GM12878 (cell line): ENCODE results near the gene SLC36A4. TPM values are rescaled to one million over a fixed set of nuclear protein-coding genes. Genes with fewer than 3 reads are reported as not detected.

Source experiments
- ATAC-seq: fragments of 200-7000 bp; cut with Tn5 transposase; 3 replicates; pipeline ENCODE4 v1.9.1; 2020; ENCODE audit warnings: mild to moderate bottlenecking, moderate library complexity
- BruUV-seq: library from RNA; stranded (reverse); fragments of 400-500 nt; replicated peaks from 2 replicates; lab custom pipeline; 2021; lab: Mats Ljungman, UMichigan
- CTCF ChIA-PET: fragments of 300-600 bp; sonication (Branson Sonifier 250); formaldehyde crosslinking; extraction: SDS; loops from one replicate; lab custom pipeline; 2021; ENCODE audit warnings: inconsistent platforms; lab: Yijun Ruan, JAX
- POLR2A ChIA-PET: fragments of 350-600 bp; formaldehyde crosslinking; extraction: SDS; loops from one replicate; lab custom pipeline; 2021; ENCODE audit warnings: inconsistent platforms; lab: Charles Lee
- RAD21 ChIA-PET: fragments of 300-600 bp; sonication (Branson Sonifier 250); formaldehyde crosslinking; loops from one replicate; lab custom pipeline; 2023; ENCODE audit warnings: antibody characterized with exemption; ENCODE audit not compliant: unreplicated experiment; lab: Charles Lee
- SMC1A ChIA-PET: fragments of 300-600 bp; sonication (Branson Sonifier 250); formaldehyde crosslinking; loops from one replicate; lab custom pipeline; 2023; ENCODE audit not compliant: unreplicated experiment, uncharacterized antibody; lab: Charles Lee
- DNase-seq: peaks from one replicate; pipeline ENCODE4 v3.0.0-alpha.2; 2011; ENCODE audit warnings: low read depth, low spot score
- FAIRE-seq: peaks from 3 replicates; lab custom pipeline; 2011; peaks lifted over from hg19 to GRCh38; lab: Jason Lieb, UNC
- H2AFZ ChIP-seq: 2 replicates; pipeline ENCODE4 v1.6.0; 2011; ENCODE audit warnings: low read depth, low read length, control low read depth; ENCODE audit not compliant: control insufficient read depth
- H3K27ac ChIP-seq: 2 replicates; pipeline ENCODE4 v1.5.1; 2011; ENCODE audit warnings: control low read depth; ENCODE audit not compliant: control insufficient read depth, insufficient read depth
- H3K27me3 ChIP-seq, 2 experiments: replicated peaks in 1 of 2; 2 replicates each; pipeline versions ENCODE4 v1.6.0 to v1.6.1; 2011; ENCODE audit warnings: low read length in 1 of 2; ENCODE audit not compliant: control insufficient read depth in 2 of 2, insufficient read depth in 2 of 2
- H3K36me3 ChIP-seq, 2 experiments: 2 replicates each; pipeline ENCODE4 v1.5.1; 2011; ENCODE audit warnings: low read length in 1 of 2; ENCODE audit not compliant: control insufficient read depth in 2 of 2, insufficient read depth in 2 of 2
- H3K4me1 ChIP-seq: 2 replicates; pipeline ENCODE4 v1.6.1; 2011; ENCODE audit warnings: mild to moderate bottlenecking, low read length, moderate library complexity, mixed read lengths; ENCODE audit not compliant: control insufficient read depth, insufficient read depth
- H3K4me2 ChIP-seq: 2 replicates; pipeline ENCODE4 v1.6.0; 2011; ENCODE audit warnings: control low read depth; ENCODE audit not compliant: control insufficient read depth, insufficient read depth
- H3K4me3 ChIP-seq: fragments of 200-600 bp; sonication (generic); 2 replicates; pipeline ENCODE4 v1.5.1; 2016
- H3K79me2 ChIP-seq: 2 replicates; pipeline ENCODE4 v1.6.0; 2011; ENCODE audit warnings: low read length; ENCODE audit not compliant: control insufficient read depth, insufficient read depth
- H3K9ac ChIP-seq: 2 replicates; pipeline ENCODE4 v1.8.0; 2011; ENCODE audit warnings: low read length, control low read depth, mixed read lengths; ENCODE audit not compliant: control insufficient read depth, insufficient read depth
- H3K9me3 ChIP-seq: replicated peaks from 3 replicates; pipeline ENCODE4 v1.5.1; 2011; ENCODE audit warnings: mild to moderate bottlenecking, low read length; ENCODE audit not compliant: control insufficient read depth, insufficient read depth
- H4K20me1 ChIP-seq: 2 replicates; pipeline ENCODE4 v1.6.0; 2011; ENCODE audit not compliant: control insufficient read depth, insufficient read depth
- BACH1 ChIP-seq: fragments of 450-650 bp; IDR thresholded peaks from 2 replicates; pipeline ENCODE4 v1.6.1; 2017; ENCODE audit warnings: mild to moderate bottlenecking, borderline replicate concordance
- CTCF ChIP-seq, 3 experiments: IDR thresholded peaks in 2 of 3; conservative IDR thresholded peaks in 1 of 3; 2 replicates each; pipeline ENCODE4 v1.5.1; 2011; ENCODE audit warnings: low read depth in 3 of 3, low read length in 3 of 3, mild to moderate bottlenecking in 3 of 3, control low read depth in 2 of 3, moderate library complexity in 2 of 3, inconsistent platforms in 1 of 3, mixed read lengths in 1 of 3; ENCODE audit not compliant: control insufficient read depth in 2 of 3, insufficient read depth in 1 of 3; ENCODE audit errors: extremely low read depth in 1 of 3
- EGR1 ChIP-seq, 2 experiments: IDR thresholded peaks; 1 replicate in 1 of 2; 2 replicates in 1 of 2; pipeline ENCODE4 v1.6.1; 2011 to 2012; ENCODE audit warnings: low read depth in 2 of 2, low read length in 2 of 2, borderline replicate concordance in 1 of 2, mild to moderate bottlenecking in 1 of 2, moderate library complexity in 1 of 2
- IKZF2 ChIP-seq, 2 experiments: fragments of 450-650 bp; IDR thresholded peaks; 2 replicates each; pipeline ENCODE4 v1.6.1; 2017; ENCODE audit warnings: mild to moderate bottlenecking in 2 of 2, moderate library complexity in 2 of 2
- KDM1A ChIP-seq: fragments of 200-600 bp; sonication (generic); IDR thresholded peaks from 2 replicates; pipeline ENCODE4 v1.6.1; 2016; ENCODE audit warnings: borderline replicate concordance
- MAX ChIP-seq: IDR thresholded peaks from 2 replicates; pipeline ENCODE4 v1.6.1; 2012; ENCODE audit warnings: low read depth, low read length, improper control_type of control experiment
- MTA3 ChIP-seq: IDR thresholded peaks from 2 replicates; pipeline ENCODE4 v1.6.1; 2012; ENCODE audit warnings: low read length, inconsistent platforms, borderline replicate concordance
- RCOR1 ChIP-seq: conservative IDR thresholded peaks from 2 replicates; pipeline ENCODE4 v1.6.1; 2012; ENCODE audit warnings: low read depth, low read length, improper control_type of control experiment
- SRF ChIP-seq, 2 experiments: IDR thresholded peaks; 2 replicates each; pipeline ENCODE4 v1.6.1; 2011; ENCODE audit warnings: low read depth in 2 of 2, low read length in 2 of 2, mild to moderate bottlenecking in 1 of 2, moderate library complexity in 1 of 2
- TCF3 ChIP-seq: IDR thresholded peaks from 2 replicates; pipeline ENCODE4 v1.6.1; 2012; ENCODE audit warnings: low read depth, mild to moderate bottlenecking, low read length, borderline replicate concordance; ENCODE audit not compliant: insufficient read depth
- YY1 ChIP-seq: IDR thresholded peaks from 2 replicates; pipeline ENCODE4 v1.6.1; 2011; ENCODE audit warnings: low read depth, mild to moderate bottlenecking, low read length
- ZNF217 ChIP-seq: fragments of 450-650 bp; IDR thresholded peaks from 2 replicates; pipeline ENCODE4 v1.6.1; 2017; ENCODE audit warnings: antibody characterized with exemption, mild to moderate bottlenecking
- ZZZ3 ChIP-seq: IDR thresholded peaks from 2 replicates; pipeline ENCODE4 v1.6.1; 2011; ENCODE audit warnings: low read depth; ENCODE audit not compliant: control insufficient read depth, insufficient read length
- WGBS: methylation state at CpG from one replicate; pipeline ENCODE4 v1.1.6; 2016; ENCODE audit warnings: low lambda C conversion rate; ENCODE audit not compliant: insufficient replicate concordance, insufficient coverage; ENCODE audit errors: missing lambda C conversion rate; 5-methylcytosine and 5-hydroxymethylcytosine counted together
- in situ Hi-C: fragments of 300-500 bp; cut with MboI; formaldehyde crosslinking; loops from 9 replicates; pipeline ENCODE4 v1.14.3; 2018; ENCODE audit warnings: mixed read lengths
- intact Hi-C: fragments of 100-400 bp; cut with micrococcal nuclease; formaldehyde crosslinking; loops from one replicate; pipeline ENCODE4 v1.14.2; 2022; ENCODE audit not compliant: unreplicated experiment
- polyA plus RNA-seq, 11 experiments: library from polyadenylated mRNA; depleted of rRNA in 4 of 11; unstranded in 6 of 11; stranded (reverse) in 5 of 11; fragments of >200 nt; fragmentation: Nextera tagmentation in 4 of 11; fragmentation: Illumina TruSeq in 1 of 11; extraction: Ambion mirVana in 4 of 11; extraction: Trizol in 1 of 11; gene quantifications; 1 replicate in 1 of 11; 2 replicates in 10 of 11; pipeline versions ENCODE4 v1.2.1 to v1.2.3, GENCODE V29; 2011 to 2016; ENCODE audit warnings: inconsistent platforms in 2 of 11, missing spikeins in 2 of 11, low read depth in 1 of 11
- total RNA-seq, 4 experiments: library from RNA; depleted of rRNA in 3 of 4; stranded (reverse); fragments of >200 nt in 3 of 4; fragmentation: Illumina TruSeq in 1 of 4; extraction: Trizol in 1 of 4; gene quantifications; 2 replicates each; pipeline versions ENCODE4 v1.2.1 to v1.2.3, GENCODE V29; 2013 to 2021

Gene SLC36A4
- total and polyA plus RNA-seq, 10 of the 15 experiments (the other 5 are each of a cell fraction or from before 2014, with no cell fraction given): 1.4 to 12.5 (median 5.2) TPM

GRCh38 chr11:93208663-93209270, 11.0 kb upstream of the SLC36A4 start:
- Histone ChIP-seq H3K9ac (no peak overlapping the region), H3K27ac (no peak overlapping the region), H3K9me3 (no peaks in the 10 kb centered on the region; the same call in 2 of the 3 replicates), H3K4me3 (no peak overlapping the region), H3K79me2 (no peaks in the 10 kb centered on the region), H2AFZ (no peak overlapping the region)
- RAD21 ChIA-PET: no interaction called here
- intact Hi-C loops (no loop called here), in situ Hi-C loops (no loop called here)
- POLR2A ChIA-PET: no interaction called here
- no peak for ATAC-seq
- FAIRE-seq: no peak
- TF ChIP-seq KDM1A: no peak
- TF ChIP-seq BACH1: no peak
- no peak for TF ChIP-seq TCF3
- no peak for TF ChIP-seq MAX
- TF ChIP-seq, all 136 proteins: peak for 0
- Histone ChIP-seq H4K20me1 (no peaks in the 10 kb centered on the region), H3K4me1 (no peaks in the 10 kb centered on the region), H3K4me2 (no peak overlapping the region), H3K36me3 (no peaks in the 10 kb centered on the region), H3K27me3 (no peaks in the 10 kb centered on the region)
- BruUV-seq: no TSS peak
- ChIA-PET CTCF (no interaction called here), SMC1A (no interaction called here)
- no peak for DNase-seq
- 0% methylated on average over 1 of the region's 1 CpG for WGBS

- intact Hi-C loops: loop anchor here (10.0 kb wide), 1 partner anchor 585 kb away; the partner anchor contains the start of gene MED17
- H3K79me2 ChIP-seq: peaks cover 8% of the 10 kb centered on the region
- H3K4me3 ChIP-seq: no peak overlapping the region
- ChIA-PET POLR2A (no interaction called here), CTCF (interaction anchor here (1.0 kb wide), 1 partner anchor 46 kb away, joined by 3 read pairs; no protein-coding TSS in a partner anchor), RAD21 (no interaction called here), SMC1A (interaction anchor here (1.8 kb wide), 1 partner anchor 35 kb away, joined by 6 read pairs; no protein-coding TSS in a partner anchor)
- no peaks in the 10 kb centered on the region for H4K20me1 ChIP-seq
- 0% methylated on average over 1 of the region's 1 CpG for WGBS
- H3K9me3 ChIP-seq: no peaks in the 10 kb centered on the region
- no peak overlapping the region for H3K27ac ChIP-seq
- H3K36me3 ChIP-seq: no peaks in the 10 kb centered on the region
- no peak for ATAC-seq
- H3K9ac ChIP-seq: no peak overlapping the region
- no peaks in the 10 kb centered on the region for H3K4me1 ChIP-seq
- no peak for FAIRE-seq
- BruUV-seq: no TSS peak
- H3K27me3 ChIP-seq: no peaks in the 10 kb centered on the region
- no peak overlapping the region for H3K4me2 ChIP-seq
- no peak for DNase-seq
- in situ Hi-C loops: no loop called here
- no peak overlapping the region for H2AFZ ChIP-seq
- no peak for TF ChIP-seq ZNF217
- no peak for TF ChIP-seq IKZF2 (IDR thresholded peaks at IDR 0.05)
- no peak for TF ChIP-seq RCOR1
- TF ChIP-seq CTCF (IDR thresholded peaks at IDR 0.05 in 2 of 3, conservative IDR thresholded peaks at IDR 0.05 in 1 of 3; ENCODE audit: control insufficient read depth in 2 of 3, extremely low read depth in 1 of 3, insufficient read depth in 1 of 3, low read depth in 3 of 3, low read length in 3 of 3): no peak
- no peak for TF ChIP-seq YY1
- no peak for TF ChIP-seq EGR1 (IDR thresholded peaks at IDR 0.05; ENCODE audit: borderline replicate concordance in 1 of 2, low read depth in 2 of 2, low read length in 2 of 2)
- TF ChIP-seq MTA3: no peak
- no peak for TF ChIP-seq ZZZ3
- no peak for TF ChIP-seq SRF (IDR thresholded peaks at IDR 0.05; ENCODE audit: low read depth in 2 of 2, low read length in 2 of 2)
Measured at GRCh38 chr11:93199616-93200015, 1.8 kb upstream of the SLC36A4 start.
